Hematopoietic multipotent progenitor cell treated with erythropoietin and hydrocortisone succinate and interleukin-3 and kit ligand, for 6 days (in vitro differentiated cells): ENCODE measurements around the gene COX4I1.
"Not testable (repeated sequence)": the region's sequence is repeated elsewhere in the genome, so short reads cannot be mapped to it uniquely, and the experiment has no call there.

Experiments used
- DNase-seq: peaks from one replicate; pipeline ENCODE4 v3.0.0-alpha.2; 2015

Gene COX4I1

DNA sequence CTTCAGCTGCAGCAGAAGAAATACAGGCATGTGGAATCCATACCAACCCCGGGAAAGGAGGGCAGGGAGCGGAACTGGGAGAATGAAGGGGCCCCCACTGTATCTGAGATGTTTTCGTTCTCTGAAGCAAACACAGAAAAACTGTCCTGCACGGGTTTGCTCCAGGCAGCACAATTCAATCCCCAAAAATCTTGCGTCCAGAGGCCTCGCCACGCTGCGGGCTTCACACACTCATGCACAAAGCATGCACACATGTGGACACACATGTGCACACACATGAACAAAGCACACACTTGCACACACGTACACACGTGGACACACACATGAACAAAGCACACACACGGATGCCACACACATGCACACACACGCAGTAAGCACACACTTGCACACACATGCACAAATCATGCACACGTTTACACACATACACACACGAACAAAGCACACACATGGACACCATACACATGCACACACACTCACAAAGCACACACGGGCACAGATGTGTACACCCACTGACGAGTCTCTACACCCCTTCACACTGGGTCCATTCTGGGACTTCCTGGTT, 27.3 kb downstream of the COX4I1 start:
- no peak for DNase-seq

DNA sequence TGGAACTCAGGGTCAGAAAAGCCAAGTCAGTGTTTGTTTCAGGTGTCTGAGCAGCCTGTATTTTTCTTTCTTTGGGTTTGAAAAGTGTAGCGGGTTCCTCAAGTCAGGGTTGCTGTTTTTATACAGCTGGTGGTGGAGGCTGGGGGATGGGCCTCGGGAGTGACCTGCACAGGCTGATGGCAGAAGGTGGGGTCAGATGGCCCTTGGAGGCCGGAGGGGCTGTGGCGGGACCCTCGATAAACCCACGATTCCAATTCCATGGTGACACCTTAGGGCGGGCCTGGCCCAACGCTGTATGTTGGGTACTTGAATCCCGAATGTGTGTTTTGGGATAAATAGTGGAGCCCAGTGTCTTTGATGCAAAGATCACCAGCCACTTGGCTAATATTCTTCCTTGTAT, 28.7 kb downstream of the COX4I1 start:
- no peak for DNase-seq

DNA sequence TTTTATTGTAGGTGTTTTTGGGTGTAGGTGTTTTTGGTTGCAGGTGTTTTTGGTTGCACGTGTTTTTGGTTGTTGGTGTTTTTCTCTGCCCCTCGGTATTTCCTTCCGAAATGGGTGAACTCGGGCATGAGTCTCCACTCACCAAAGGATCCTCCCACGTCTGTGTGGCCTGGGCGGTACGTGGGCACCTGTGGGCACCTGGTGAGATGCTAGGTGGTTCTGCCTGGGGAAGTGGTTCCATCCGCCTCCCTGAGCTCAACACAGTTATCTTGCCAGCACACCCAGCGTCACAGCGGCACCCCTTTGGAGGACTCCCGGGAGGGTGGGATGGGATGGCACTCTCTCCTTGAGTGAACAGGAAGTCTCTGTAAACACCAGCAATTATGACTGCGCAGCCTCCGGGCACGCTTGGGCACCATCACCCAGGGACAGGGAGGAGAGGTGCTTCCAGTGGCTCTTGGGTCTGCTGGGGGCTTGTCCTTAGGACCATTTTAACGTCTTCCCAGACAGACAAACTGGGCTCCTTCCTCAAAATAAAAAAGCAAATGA, 29.8 kb downstream of the COX4I1 start:
- no peak for DNase-seq

DNA sequence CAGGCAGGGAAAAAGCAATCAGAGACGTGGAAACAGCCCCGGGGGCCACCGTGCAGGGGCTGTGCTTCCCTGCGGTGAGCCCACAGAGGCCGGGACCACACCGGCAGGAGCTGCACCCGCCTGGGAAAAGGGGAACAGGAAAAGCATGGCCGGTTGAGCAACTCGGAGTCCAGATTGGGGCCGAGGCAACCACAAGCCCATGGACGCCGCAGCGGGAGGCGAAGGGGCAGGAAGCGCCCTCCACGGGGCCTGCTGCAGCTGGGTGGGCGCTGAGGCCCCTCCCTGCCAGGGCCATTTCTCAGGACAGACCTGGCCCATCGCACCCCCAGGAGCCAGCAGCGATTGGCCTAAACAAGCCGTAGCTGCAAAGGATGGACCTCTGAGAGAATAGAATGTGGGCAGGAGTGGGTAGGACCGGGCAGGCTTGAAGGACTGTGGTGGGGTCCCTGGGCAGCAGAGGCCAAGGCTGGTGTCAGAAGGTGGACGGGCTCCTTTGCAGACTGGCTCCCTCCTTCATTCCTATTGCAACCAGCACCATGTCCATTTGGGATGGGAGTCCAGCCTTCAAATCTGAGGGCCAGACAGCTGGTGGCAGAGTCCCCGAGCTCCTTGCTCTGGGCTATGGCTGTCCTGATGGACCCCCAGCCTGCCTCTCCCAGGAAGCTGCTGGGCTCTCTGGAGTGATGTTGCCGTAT, 30.4 kb downstream of the COX4I1 start:
- peak; percentile 35 for DNase-seq

DNA sequence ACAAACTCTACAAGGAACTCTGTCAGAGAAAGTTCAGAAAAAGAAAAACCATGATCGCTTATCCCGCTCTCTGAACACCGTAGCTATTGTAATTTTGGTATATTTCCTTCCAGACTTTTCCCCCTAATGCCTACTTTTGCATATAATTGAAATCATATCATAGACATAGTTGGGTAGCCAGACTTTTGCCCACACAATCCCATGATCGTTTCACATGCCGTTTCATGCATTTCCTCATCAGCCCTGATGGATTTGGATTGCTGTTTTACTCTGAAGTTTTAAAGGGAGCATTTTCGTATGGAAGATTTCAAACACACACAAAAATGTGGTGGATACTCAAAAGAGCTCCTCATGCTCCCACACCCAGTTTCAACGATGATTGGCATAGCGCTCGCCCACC, 31.3 kb downstream of the COX4I1 start:
- no peak for DNase-seq

DNA sequence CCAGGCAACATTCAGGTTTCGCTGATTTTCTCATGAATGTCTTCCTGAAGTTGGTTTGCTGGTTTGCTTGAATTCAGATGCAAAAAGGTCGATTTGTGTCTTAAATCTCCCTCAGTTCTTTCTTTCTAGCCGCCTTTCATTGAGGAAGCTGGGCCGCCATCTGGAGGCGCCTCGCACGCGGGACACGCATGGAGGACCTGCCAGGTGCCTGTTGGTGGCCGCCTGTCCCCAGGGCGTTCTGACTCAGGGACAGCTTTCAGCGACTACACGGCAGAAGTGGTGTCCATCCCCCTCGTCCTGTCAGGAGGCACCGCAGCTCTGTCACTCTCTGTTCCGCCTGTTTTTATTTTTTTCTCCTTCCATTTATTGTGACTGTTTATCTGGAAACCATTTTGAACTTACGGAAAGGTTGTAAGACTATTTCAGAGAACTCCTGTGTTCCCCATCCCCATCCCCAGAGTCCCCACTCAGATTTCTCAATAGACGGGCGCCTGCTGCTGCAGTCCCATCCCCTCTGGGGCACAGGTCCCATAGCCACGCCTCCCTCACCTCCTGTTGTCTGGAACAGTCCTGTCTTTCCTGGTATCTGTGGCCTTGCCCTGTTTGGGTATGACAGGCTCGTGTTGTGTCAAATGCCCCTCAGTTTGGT, 33.2 kb downstream of the COX4I1 start:
- DNase-seq: no peak

DNA sequence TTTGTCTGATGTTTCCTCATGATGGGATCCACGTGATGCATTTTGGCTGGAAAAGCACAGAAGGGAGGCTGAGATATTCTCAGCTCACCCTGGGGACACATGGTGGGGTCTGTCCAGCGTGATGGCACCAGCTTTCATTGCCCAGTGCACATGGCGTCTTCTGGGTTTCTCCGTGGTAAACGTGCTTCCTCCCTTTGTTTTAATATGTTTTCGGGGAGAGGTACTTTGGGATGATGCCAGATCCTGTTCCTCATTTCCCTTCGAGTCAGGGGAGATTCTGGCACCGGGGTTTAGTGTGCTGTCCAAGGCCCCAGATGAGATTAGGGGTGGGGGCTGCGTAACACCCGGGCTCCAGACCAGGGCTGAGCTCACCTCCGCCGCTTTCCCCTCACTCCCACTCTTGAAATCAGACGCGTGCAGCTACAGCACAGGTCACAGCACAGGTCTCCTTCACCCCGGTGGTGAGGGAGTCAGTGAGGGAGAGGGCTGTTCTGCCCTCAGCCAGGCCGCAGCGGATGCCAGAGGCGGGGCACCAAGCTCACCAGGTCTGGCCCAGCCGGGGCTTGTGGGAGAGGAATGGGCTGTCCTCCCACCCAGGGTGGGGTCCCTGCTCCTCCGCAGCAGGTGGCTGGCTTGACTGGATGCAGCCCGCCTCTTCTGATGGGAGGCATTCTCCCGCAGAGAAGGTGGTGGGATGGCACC, 33.9 kb downstream of the COX4I1 start:
- no peak for DNase-seq

DNA sequence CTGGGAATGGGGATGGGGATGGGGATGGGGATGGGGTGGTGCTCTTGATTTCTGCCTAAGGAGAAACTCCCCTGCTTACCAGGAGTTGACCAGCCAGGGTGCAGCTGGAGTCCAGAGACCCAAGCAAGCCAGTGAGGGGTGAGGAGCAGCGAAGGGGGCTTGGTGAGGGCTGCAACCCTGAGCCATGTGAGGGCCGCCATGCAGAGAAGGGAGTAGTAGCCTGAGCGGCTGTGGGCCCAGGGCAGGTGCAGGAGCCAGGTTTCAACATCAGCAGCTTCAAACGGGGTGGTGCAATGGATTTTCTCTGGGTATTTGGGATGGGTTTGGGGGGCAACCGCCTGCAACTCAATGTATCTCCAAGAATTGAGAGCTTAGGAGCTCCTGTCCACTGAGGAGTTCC, 35.2 kb downstream of the COX4I1 start:
- no peak for DNase-seq

DNA sequence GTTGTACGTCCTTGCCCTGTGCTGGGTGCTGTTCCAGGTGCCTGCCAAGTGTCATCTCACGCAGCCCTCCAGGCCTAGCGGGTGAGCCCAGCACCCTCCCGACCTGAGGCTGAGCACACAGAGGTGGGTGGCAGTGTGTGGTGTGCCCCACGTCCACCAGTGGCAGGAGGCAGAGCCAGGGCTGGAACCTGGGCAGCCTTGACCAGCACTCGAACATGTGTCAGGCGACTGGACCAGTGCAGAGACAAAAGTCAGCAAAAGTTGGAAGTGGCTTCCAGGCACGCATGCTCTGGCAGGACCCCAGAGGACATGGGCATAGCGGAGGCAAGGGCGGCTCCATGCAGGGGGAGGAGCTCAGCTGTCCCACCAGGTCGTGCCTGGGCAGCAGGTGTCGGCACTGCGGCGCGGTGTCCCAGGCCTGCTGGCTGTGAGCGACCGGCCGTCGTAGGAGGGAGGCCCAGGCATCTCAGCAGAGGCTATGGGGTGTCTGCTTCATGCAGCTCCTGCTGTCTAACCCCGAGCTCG, 35.8 kb downstream of the COX4I1 start:
- DNase-seq: no peak

DNA sequence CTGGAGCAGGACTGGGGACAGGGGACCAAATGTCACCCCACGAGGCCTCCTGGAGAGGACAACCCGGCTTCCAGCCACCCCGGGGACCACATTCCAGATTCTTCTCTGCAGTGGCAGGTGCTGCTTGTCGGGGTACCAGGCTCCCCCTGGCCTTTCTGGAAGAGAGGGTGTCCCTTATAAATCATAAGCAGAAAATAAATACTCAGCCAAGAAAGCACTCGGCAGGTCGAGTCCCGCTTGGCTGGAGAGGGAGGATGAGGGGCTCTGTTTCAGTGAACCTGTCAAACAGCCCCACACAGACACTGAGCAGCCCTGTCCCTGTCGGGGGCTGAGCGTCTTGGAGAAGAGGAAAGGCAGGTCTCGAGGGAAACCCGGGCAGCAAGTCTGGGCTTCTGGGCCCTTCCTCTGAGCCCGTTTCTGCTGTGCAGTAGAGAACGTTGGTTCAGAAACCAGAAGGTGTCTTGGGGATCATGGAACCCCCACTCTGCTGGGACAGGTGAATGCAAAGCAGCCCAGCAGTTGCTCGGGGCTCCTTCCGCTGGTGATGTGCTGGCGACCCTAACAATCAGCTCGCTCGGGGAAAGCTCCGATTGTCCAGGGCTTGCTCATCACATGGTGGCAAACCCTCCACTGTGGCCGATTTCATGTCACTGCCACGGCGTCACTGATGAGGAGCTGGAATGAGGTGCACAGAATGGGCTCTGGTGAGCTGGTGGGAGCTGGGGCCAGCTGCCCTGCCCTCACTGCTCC, 36.6 kb downstream of the COX4I1 start:
- no peak for DNase-seq

DNA sequence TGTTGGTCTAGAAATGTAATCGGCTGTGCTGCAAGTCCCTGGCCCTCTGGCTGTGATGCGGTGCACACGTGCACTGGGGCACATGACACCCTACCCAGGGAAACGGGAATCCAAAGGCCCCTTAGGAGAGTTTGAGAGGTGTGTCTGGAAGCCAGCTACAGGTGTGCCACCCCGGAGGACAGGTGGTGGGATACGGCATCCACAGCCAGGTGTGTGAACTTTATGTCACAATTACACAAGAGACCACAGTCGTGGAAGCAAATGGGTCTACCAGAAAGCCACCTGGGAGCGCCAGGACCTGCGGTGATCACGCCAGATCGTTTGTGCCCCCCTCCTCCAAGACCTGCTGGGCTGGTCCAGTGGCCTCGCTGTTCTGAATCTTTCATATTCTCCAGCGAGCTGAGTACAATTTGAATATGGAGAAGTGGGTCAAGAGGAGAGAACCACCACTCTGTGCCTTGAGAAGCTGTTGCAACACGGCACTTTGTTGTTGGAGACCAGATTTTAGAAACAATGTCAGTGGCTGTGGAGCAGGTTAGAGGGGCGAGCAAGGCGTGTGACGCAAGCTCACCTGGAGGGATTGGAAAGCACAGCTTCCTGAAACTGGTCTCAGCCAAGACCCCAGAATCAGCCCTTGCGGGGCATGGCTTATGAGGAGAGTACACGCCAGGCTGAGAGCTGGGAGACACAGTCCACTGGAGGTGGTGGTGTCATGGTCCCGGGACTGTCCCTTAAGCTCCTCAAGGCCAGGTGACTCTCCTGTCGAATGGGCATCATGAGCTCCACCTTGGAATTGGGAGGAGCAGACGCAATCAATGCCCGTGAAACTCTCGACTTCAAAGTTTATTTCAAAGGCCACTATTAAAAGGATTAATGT, 37.4 kb downstream of the COX4I1 start:
- no peak for DNase-seq

DNA sequence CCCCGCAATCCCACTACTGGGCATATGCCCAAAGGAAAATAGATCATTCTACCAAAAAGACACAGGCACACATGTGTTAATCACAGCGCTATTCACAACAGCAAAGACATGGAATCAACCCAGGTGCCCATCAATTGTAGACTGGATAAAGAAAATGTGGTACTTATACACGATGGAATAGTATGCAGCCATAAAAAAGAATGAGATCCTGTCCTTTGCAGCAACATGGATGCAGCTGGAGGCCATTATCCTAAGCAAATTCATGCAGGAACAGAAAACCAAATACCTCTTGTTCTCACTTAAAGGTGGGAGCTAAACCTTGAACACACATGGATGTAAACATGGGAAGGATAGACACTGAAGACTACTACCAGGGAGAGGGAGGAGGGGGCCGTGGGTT, 38.2 kb downstream of the COX4I1 start:
- not testable (repeated sequence) for DNase-seq

DNA sequence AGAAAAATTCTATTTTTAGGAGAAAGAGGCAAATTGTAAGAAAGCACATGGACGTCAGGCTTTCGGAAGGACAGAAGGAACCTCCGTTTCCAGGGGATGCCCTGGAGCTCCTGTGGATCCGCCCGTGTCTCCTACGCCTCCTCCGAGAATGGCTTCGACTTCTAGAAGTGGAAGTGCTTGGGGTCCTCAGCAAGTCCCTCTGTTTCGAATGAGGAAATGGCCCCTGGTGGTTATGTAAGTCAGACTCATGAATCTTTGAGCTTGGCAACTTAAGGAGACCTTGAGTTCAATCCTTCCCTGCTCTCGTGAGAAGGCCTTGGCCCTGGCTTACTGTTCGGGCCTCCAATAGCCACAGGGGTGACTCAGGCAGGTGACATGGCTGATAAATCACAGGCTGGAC, 38.9 kb downstream of the COX4I1 start:
- DNase-seq: no peak

DNA sequence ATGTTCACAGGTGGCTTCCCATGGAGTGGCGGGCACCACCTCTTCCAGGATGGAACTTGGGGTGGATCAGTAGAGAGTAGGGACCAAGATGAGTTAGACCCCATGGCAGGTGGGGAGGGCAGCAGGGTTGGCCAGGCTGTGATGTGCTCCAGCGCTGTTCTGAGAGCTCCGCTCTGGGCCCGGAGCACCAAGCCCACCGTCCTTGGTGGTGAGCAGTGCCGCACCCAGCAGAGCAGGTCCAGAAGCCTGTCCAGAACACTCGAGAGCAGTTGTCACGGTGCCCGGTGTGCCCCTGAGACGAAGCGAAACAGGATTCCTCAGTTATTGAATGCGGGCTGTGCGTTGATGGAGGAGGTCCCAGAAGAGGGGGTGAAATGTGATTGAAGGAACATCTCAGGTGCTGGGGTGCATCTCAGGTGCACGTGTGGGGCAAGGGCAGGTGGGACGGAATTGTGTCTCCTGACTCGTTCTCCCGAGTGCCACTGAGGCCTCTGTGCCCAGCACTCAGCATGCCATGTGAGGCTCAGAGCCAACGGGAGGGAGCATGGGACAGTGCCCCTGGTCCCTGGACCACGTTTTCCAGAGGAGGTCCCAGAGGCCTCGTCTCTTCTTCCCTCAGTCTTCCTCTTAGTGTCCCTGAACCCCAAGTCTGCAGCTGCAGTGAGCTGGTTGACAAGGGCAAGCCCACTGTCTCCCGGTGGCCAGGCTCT, 39.5 kb downstream of the COX4I1 start:
- DNase-seq: no peak

DNA sequence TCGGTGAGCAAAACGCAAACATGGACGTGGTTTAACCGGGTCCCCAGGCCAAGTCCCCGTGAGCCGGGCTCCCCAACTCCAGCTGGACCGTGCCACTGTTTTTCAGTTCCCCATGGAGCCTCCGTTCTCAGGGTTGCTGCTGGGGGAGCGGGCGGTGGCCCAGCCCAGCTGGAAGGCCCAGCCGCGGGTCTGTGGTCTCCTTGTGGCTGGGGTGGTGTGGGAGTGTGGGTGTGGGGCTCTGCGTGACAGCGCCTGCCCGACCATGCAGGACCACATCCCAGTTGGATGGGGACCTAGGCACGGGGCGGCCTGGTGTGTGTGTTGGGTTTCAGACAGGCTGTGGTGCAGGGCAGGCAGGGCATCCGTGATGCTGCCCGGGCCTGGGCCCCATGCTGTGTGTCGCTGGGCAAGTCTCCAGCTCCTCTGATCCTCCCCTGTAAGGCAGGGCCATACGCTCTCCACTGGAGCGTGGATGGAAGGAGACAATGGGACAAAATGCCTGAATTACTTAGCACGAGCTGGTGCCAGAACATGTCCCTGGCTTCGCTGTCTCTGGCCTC, 40.3 kb downstream of the COX4I1 start:
- no peak for DNase-seq

DNA sequence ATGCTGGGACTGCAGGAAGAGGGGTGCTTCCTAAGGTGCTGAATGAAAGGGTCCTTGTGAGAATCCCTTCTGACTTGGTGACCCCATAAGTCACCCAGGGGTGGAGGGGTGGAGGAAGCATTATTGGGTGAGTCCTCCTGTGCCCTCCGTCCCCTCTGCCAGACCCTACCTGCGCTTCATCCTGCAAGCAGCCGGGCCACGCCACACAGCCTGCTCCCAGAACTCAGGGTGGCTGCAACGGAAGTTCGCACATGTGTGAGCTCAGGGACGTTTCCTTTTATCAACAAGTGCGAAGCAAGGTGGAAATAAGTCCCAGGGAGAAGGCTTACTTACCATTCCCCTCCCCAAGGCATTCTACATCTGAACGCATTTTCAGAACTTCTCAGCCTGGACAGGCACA, 40.9 kb downstream of the COX4I1 start:
- DNase-seq: no peak

DNA sequence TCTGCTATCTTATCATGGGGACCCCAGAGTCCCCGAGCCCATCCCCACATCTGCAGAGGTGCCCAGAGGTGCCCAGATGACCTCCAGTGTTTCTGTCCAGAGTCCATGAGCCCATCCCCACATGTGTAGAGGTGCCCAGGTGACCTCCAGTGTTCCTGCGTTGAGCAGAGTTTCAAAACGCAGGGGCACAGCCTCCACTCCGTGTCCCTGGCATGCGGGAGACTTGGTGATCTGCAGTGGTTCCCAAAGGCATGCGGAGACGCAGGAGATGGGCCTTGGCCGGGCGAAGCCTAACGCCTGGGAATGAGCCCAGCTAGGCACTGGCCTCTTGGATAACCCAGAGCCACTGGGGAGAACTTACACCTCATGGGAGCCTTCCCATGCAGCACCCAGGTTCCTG, 41.3 kb downstream of the COX4I1 start:
- DNase-seq: no peak

DNA sequence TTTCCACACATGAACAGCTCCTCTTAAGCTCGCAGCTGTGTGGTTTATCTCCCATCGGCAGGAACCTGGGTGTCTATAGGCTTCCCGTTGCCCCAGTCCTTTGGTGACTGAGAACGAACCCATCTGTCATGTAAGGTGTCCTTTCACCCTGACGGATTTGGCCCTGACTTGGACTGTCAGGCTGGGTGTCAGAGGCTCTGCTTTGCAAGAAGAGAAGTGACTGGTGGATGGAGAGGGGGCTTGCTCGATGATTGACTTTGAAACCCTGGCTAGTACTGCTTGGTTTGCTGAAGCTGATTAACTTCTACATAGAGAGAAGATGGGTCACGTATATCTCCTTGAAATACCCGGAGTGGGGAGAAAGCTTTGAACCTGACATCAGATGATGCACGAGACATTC, 42.9 kb downstream of the COX4I1 start:
- no peak for DNase-seq

DNA sequence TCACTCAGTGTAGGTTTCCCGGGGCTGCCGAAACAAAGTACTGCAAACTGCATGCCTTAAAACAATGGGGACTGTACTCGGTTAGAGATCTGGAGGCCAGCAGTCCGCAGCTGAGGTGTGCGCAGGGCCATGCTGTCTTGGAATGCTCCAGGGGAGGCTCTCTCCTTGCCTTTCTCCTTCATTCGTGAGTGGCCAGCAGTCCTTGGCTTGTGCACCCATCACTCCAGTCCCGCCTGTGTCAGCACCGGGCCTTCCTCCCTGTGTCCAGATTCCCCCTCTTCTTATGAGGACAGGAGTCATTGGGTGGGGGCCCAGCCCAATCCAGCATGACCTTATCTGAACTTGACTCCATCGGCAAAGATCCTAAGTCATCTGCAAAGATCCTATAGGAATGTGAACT, 43.4 kb downstream of the COX4I1 start:
- no peak for DNase-seq

DNA sequence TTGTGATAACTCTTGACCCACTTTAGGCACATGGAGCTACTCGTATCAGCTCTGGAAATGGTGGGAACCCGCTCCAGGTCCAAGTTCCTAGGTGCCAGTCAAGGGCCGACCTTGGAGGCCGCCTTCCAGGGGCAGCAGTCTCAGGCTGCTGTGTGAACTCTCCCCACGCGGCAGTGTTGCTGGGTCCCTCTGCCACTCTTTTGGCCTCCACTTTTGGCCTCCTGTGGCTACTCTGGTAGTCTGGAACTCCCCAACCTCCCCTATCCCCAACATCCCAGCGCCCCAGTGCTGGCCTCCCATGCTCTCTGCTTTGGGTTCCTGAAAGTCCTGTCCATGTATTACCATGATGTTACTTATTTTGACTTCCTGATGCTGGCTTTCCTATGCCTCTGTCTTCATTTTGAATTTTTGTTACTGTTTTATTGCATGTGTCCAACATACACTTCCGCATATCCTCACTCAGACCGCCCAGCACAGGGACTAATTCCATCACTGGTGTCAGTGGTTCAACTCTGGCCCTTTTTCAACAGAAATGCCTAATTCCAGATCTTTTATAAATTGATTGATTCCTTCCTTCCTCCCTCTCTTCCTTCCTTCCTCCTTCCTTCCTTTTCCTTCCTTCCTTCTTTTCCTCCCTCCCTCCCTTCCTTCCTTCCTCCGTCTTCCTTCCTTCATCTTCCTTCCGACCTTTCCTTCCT, 44.1 kb downstream of the COX4I1 start:
- DNase-seq: no peak
